Keratinocyte (primary cell): ENCODE data around the gene DNAJB11. TPM values are rescaled to one million over a fixed set of nuclear protein-coding genes. Genes with fewer than 3 reads are reported as not detected.
"Not testable (repeated sequence)": the region's sequence is repeated elsewhere in the genome, so short reads cannot be mapped to it uniquely, and the experiment has no call there.

Experiments used
- DNase-seq: peaks from one replicate; pipeline ENCODE4 v3.0.0-alpha.2; 2011; ENCODE audit warnings: low read depth, missing footprints, low spot score
- FAIRE-seq: peaks from 2 replicates; lab custom pipeline; 2011; peaks lifted over from hg19 to GRCh38; lab: Jason Lieb, UNC
- H2AFZ ChIP-seq: 2 replicates; pipeline ENCODE4 v1.6.0; 2012; ENCODE audit warnings: low read length, control low read depth, inconsistent platforms; ENCODE audit not compliant: control insufficient read depth
- H3K27ac ChIP-seq: 2 replicates; pipeline ENCODE4 v1.5.1; 2011; ENCODE audit warnings: low read length; ENCODE audit not compliant: control insufficient read depth, insufficient read depth
- H3K27me3 ChIP-seq: 3 replicates; pipeline ENCODE4 v1.6.0; 2011; ENCODE audit warnings: low read length; ENCODE audit not compliant: control insufficient read depth, insufficient read depth; ENCODE audit errors: extremely low read depth
- H3K36me3 ChIP-seq, 2 experiments: 2 replicates in 1 of 2; 3 replicates in 1 of 2; pipeline ENCODE4 v1.5.1; 2011; ENCODE audit warnings: low read length in 2 of 2, mild to moderate bottlenecking in 1 of 2; ENCODE audit not compliant: control insufficient read depth in 2 of 2, insufficient read depth in 2 of 2; ENCODE audit errors: extremely low read depth in 1 of 2
- H3K4me1 ChIP-seq: 3 replicates; pipeline ENCODE4 v1.5.1; 2011; ENCODE audit warnings: low read length; ENCODE audit not compliant: control insufficient read depth, insufficient read depth; ENCODE audit errors: extremely low read depth
- H3K4me2 ChIP-seq: 3 replicates; pipeline ENCODE4 v1.6.0; 2011; ENCODE audit warnings: low read depth, low read length; ENCODE audit not compliant: control insufficient read depth, insufficient read depth; ENCODE audit errors: extremely low read depth
- H3K4me3 ChIP-seq, 3 experiments: fragments of 200-600 bp in 1 of 3; sonication (generic) in 1 of 3; 2 replicates in 2 of 3; 3 replicates in 1 of 3; pipeline ENCODE4 v1.5.1; 2011 to 2016; ENCODE audit warnings: low read length in 3 of 3, mild to moderate bottlenecking in 3 of 3, control low read depth in 2 of 3, inconsistent platforms in 1 of 3, low read depth in 1 of 3, mixed read lengths in 1 of 3, mixed run types in 1 of 3, moderate library complexity in 1 of 3; ENCODE audit not compliant: control insufficient read depth in 2 of 3, insufficient read depth in 2 of 3; ENCODE audit errors: extremely low read depth in 1 of 3
- H3K79me2 ChIP-seq: 2 replicates; pipeline ENCODE4 v1.6.0; 2012; ENCODE audit warnings: low read length; ENCODE audit not compliant: control insufficient read depth, insufficient read depth
- H3K9ac ChIP-seq: 3 replicates; pipeline ENCODE4 v1.6.0; 2011; ENCODE audit warnings: low read length; ENCODE audit not compliant: control insufficient read depth, insufficient read depth; ENCODE audit errors: extremely low read depth
- H3K9me1 ChIP-seq: 3 replicates; pipeline ENCODE4 v1.6.0; 2011; ENCODE audit warnings: low read length; ENCODE audit not compliant: control insufficient read depth, insufficient read depth; ENCODE audit errors: extremely low read depth
- H3K9me3 ChIP-seq: 2 replicates; pipeline ENCODE4 v1.5.1; 2012; ENCODE audit warnings: low read depth, low read length; ENCODE audit not compliant: control insufficient read depth
- H4K20me1 ChIP-seq: 3 replicates; pipeline ENCODE4 v1.6.0; 2011; ENCODE audit warnings: low read length; ENCODE audit not compliant: control insufficient read depth, insufficient read depth; ENCODE audit errors: extremely low read depth
- CTCF ChIP-seq, 3 experiments: IDR thresholded peaks in 1 of 3; conservative IDR thresholded peaks in 1 of 3; optimal IDR thresholded peaks in 1 of 3; 2 replicates in 2 of 3; 3 replicates in 1 of 3; pipeline versions ENCODE3 to v1.5.1; 2011; ENCODE audit warnings: low read length in 3 of 3, mild to moderate bottlenecking in 3 of 3, moderate library complexity in 2 of 3, control low read depth in 1 of 3, inconsistent platforms in 1 of 3; ENCODE audit not compliant: insufficient read depth in 2 of 3; ENCODE audit errors: extremely low read depth in 1 of 3
- EZH2 ChIP-seq: IDR thresholded peaks from one replicate; pipeline ENCODE4 v1.6.1; 2012; ENCODE audit warnings: inconsistent platforms, mild to moderate bottlenecking, low read length, moderate library complexity
- dilution Hi-C: fragments of 300-500 bp; cut with MboI; formaldehyde crosslinking; loops from one replicate; pipeline ENCODE4 v1.7.0; 2020; ENCODE audit warnings: low sequenced_read_pairs; ENCODE audit not compliant: extremely low pct_ligation_motif_present
- polyA plus RNA-seq, 5 experiments: library from polyadenylated mRNA; depleted of rRNA in 3 of 5; stranded (reverse) in 3 of 5; stranded (forward) in 1 of 5; unstranded in 1 of 5; fragments of >200 nt; gene quantifications; 1 replicate in 1 of 5; 2 replicates in 3 of 5; 3 replicates in 1 of 5; pipeline versions ENCODE4 v1.2.1 to v1.2.3, GENCODE V29; 2011 to 2012; ENCODE audit warnings: missing spikeins in 2 of 5, low read depth in 1 of 5, low replicate concordance in 1 of 5

Gene DNAJB11
- polyA plus RNA-seq, 1 donor (not counting 4 experiments of a cell fraction or from before 2014, with no cell fraction given): 61.8 TPM

- H3K4me2 ChIP-seq: no peak overlapping the region
- dilution Hi-C loops: no loop called here
- no peak overlapping the region for H3K27ac ChIP-seq
- H3K4me1 ChIP-seq: no peaks in the 10 kb centered on the region
- FAIRE-seq (no peak), DNase-seq (no peak)
- TF ChIP-seq EZH2: no peak
- no peak for TF ChIP-seq CTCF (optimal IDR thresholded peaks at IDR 0.05 in 1 of 3, IDR thresholded peaks at IDR 0.05 in 1 of 3, conservative IDR thresholded peaks at IDR 0.05 in 1 of 3; ENCODE audit: extremely low read depth in 1 of 3, insufficient read depth in 2 of 3, low read length in 3 of 3)
- H4K20me1 ChIP-seq: no peaks in the 10 kb centered on the region
- H3K27me3 ChIP-seq: no peaks in the 10 kb centered on the region
- H3K9ac ChIP-seq: no peak overlapping the region
- H3K9me1 ChIP-seq: no peaks in the 10 kb centered on the region
- no peaks in the 10 kb centered on the region for H3K79me2 ChIP-seq
- no peaks in the 10 kb centered on the region for H3K36me3 ChIP-seq
- no peaks in the 10 kb centered on the region for H3K9me3 ChIP-seq
- no peak overlapping the region for H3K4me3 ChIP-seq
- H2AFZ ChIP-seq: no peak overlapping the region
Measured at GRCh38 chr3:186530415-186530814, 40.1 kb upstream of the DNAJB11 start.

- H3K9ac ChIP-seq, DNase-seq, H3K4me3 ChIP-seq, H3K36me3 ChIP-seq, H3K79me2 ChIP-seq, H4K20me1 ChIP-seq, H2AFZ ChIP-seq, H3K27me3 ChIP-seq, H3K9me1 ChIP-seq, dilution Hi-C loops, FAIRE-seq, H3K27ac ChIP-seq, H3K4me2 ChIP-seq, H3K4me1 ChIP-seq, H3K9me3 ChIP-seq: not testable (repeated sequence)
Measured at GRCh38 chr3:186531694-186532093, 38.8 kb upstream of the DNAJB11 start.

GRCh38 chr3:186532598-186533072 is 37.9 kb upstream of the DNAJB11 start:
- H3K79me2 ChIP-seq: no peaks in the 10 kb centered on the region
- dilution Hi-C loops: no loop called here
- FAIRE-seq: no peak
- H4K20me1 ChIP-seq: no peaks in the 10 kb centered on the region
- H3K27ac ChIP-seq: no peak overlapping the region
- H3K27me3 ChIP-seq: no peaks in the 10 kb centered on the region
- no peak for TF ChIP-seq CTCF (optimal IDR thresholded peaks at IDR 0.05 in 1 of 3, IDR thresholded peaks at IDR 0.05 in 1 of 3, conservative IDR thresholded peaks at IDR 0.05 in 1 of 3; ENCODE audit: extremely low read depth in 1 of 3, insufficient read depth in 2 of 3, low read length in 3 of 3)
- TF ChIP-seq EZH2: no peak
- DNase-seq: no peak
- no peak overlapping the region for H3K4me2 ChIP-seq
- H3K36me3 ChIP-seq: no peaks in the 10 kb centered on the region
- no peaks in the 10 kb centered on the region for H3K9me3 ChIP-seq
- no peak overlapping the region for H3K4me3 ChIP-seq
- H2AFZ ChIP-seq: no peak overlapping the region
- no peak overlapping the region for H3K9ac ChIP-seq
- no peaks in the 10 kb centered on the region for H3K4me1 ChIP-seq
- H3K9me1 ChIP-seq: no peaks in the 10 kb centered on the region
